ENCODE data around the gene PTGDS. TPM values are rescaled to one million over a fixed set of nuclear protein-coding genes. Genes with fewer than 3 reads are reported as not detected.

The PTGDS gene
- total and polyA plus RNA-seq, 9 of the 15 experiments (the other 6 are each of a cell fraction or from before 2014, with no cell fraction given), result 0.46 to 7.1 (median 2.0) TPM

DNA sequence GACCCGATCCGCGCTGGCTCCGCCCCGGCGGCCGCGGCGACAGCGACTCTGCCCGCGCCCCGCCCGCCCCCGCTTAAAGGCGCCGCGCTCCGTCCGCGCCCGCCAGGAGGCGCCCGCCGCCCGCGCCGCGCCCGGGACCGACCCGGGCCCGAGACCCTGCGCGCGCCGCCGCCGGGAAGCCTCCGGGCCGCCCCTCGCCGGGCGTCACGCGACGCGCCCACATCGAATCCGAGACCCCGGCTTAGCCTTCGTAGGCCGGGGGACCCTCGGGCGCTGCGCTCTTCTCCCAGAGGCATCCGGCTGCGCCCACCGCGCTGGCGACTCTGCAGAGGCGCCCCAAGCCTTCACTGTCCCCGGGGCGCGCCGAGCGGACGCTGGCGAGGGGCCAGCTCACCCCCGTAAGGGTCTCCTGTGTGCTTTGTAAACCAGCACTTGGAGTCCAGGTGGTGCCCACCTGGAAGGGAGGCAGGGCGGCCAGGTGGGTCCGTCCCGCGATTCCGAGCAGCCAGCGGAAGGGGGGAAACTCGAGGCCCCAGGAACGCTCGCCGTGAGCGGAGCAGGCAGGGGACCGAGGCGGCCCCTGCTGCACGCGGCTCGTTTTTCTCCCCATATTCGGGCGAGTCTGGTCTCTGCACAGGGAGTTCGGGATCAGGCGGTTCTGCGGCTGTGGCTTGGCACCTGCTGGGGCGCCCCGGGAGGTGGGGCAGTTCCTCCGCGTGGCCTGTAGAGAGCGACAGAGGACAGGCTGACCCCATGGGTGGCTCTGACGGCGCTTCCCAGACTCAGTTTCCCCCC, 51.2 kb downstream of the PTGDS start (continued):
- TF ChIP-seq GTF2F1 (IDR thresholded peaks at IDR 0.05; ENCODE audit: low read depth, low read length), result no peak
- TF ChIP-seq, protein P1, sequence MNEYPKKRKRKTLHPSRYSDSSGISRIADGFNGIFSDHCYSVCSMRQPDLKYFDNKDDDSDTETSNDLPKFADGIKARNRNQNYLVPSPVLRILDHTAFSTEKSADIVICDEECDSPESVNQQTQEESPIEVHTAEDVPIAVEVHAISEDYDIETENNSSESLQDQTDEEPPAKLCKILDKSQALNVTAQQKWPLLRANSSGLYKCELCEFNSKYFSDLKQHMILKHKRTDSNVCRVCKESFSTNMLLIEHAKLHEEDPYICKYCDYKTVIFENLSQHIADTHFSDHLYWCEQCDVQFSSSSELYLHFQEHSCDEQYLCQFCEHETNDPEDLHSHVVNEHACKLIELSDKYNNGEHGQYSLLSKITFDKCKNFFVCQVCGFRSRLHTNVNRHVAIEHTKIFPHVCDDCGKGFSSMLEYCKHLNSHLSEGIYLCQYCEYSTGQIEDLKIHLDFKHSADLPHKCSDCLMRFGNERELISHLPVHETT (CRISPR knock-in tag; conservative IDR thresholded peaks at IDR 0.05 in 1 of 2, IDR thresholded peaks at IDR 0.05 in 1 of 2), result peak; percentile 54 to 88; a peak in 2 of 4 replicates

DNA sequence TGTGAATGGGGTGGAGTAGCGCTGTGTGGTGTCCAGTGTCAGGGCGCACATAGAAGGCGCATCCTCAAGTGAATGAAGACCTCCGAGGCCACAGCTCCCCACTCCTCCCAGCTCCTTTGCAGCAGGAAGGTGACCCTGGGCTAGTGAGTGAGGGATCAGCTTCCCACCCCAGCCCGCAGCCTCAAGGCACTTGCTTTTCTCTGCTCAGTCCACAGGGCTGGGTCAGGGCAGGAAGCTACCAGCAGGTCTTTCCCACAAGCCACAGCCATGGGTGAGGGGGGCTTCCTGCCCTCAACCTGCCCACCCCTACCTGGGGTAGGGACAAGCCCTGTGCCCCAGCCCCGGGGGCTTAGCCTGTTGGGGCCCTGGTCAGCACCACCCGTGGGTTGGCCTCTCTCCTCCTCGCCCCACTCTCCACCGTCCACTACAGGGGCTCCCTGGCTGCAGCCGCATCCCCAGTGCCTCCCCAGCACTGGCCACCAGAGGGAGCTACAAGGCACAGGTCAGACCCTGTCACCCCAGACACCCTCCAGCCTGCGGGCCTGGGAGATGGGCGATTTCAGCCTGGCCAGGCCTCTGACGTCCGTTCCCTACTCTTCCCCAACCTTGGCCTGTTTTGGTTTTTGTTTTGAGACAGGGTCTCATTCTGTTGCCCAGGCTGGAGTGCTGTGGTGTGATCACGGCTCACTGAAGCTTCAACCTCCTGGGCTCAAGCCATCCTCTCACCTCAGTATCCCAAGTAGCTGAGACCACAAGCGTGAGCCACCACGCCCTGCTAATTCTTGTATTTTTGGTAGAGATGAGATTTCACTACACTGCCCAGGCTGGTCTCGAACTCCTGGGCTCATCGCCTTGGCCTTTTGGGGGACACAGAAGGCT, 52.0 kb downstream of the PTGDS start:
- H3K4me1 ChIP-seq (replicated peaks in 1 of 2; ENCODE audit: control insufficient read depth in 2 of 2, insufficient read depth in 2 of 2, low read length in 2 of 2), result peaks cover 9 to 84% of the 10 kb centered on the region in 2 experiments; a peak in 4 of 5 replicates
- no peaks in the 10 kb centered on the region for H3K36me3 ChIP-seq (ENCODE audit: control insufficient read depth, insufficient read depth, low read length)
- BruUV-seq (replicated peaks), result no TSS peak
- ChIA-PET CTCF (ENCODE audit: low intra/inter-chr PET ratio) (interaction anchor here (0.9 to 3.0 kb wide), 5 partner anchors 15 to 245 kb away, joined by 3 to 17 read pairs (median 4); partner anchors contain the start of gene TMEM141), POLR2A (interaction anchor here (0.6 to 1.0 kb wide), 5 partner anchors 8 to 611 kb away, joined by 3 to 4 read pairs (median 3); no protein-coding TSS in a partner anchor)
- H3K27ac ChIP-seq (ENCODE audit: extremely low read depth, low read depth, low read length), result no peak overlapping the region
- ATAC-seq, result peak; percentile 93
- no peaks in the 10 kb centered on the region for H3K9me1 ChIP-seq (ENCODE audit: control insufficient read depth, insufficient read depth, low read length)
- H3K4me2 ChIP-seq (ENCODE audit: insufficient read depth, low read length), result peak overlapping the region; percentile 86
- peak; percentile 78 to 89 (median 80) for DNase-seq (ENCODE audit: extremely low read depth in 1 of 4, low spot score in 3 of 4)
- 0 out of 2 replicates have a peak overlapping the region, but pooled peaks have one; percentile 93 for H2AFZ ChIP-seq (ENCODE audit: low read depth, low read length)
- no peaks in the 10 kb centered on the region for H4K20me1 ChIP-seq (replicated peaks; ENCODE audit: control insufficient read depth, insufficient read depth, low read length)
- H3K4me3 ChIP-seq, result peak overlapping the region; percentile 66
- intact Hi-C loops (cut with micrococcal nuclease) (loop anchor here (1.0 to 2.0 kb wide), 2 partner anchors 84 to 242 kb away; partner anchors contain the start of genes C8G and FBXW5), in situ Hi-C loops (cut with MboI) (no loop called here)
- FAIRE-seq, result peak; percentile 89
- H3K79me2 ChIP-seq (ENCODE audit: control insufficient read depth, insufficient read depth, low read length), result peaks cover 3% of the 10 kb centered on the region; the same call in 1 of the 3 replicates
- no peaks in the 10 kb centered on the region for H3K27me3 ChIP-seq (ENCODE audit: control insufficient read depth in 2 of 2, insufficient read depth in 2 of 2, low read length in 2 of 2)
- H3K9ac ChIP-seq (ENCODE audit: insufficient read depth in 1 of 2, low read depth in 2 of 2, low read length in 2 of 2), result peak overlapping the region in 1 of 2 experiments; percentile 92; a peak in 2 of 4 replicates
- H3K9me3 ChIP-seq (replicated peaks; ENCODE audit: control insufficient read depth, insufficient read depth, low read depth, low read length), result no peaks in the 10 kb centered on the region
- WGBS (ENCODE audit: insufficient coverage, low coverage, missing lambda C conversion rate), result 17% methylated on average over 19 of the region's 19 CpGs
- TF ChIP-seq IRF2 (CRISPR knock-in tag; IDR thresholded peaks at IDR 0.05), result no peak
- TF ChIP-seq ZBTB17 (CRISPR knock-in tag; IDR thresholded peaks at IDR 0.05), result 0 out of 2 replicates have a peak, but pooled peaks have one; percentile 21
- peak; percentile 51; the same call in 1 of the 2 replicates for TF ChIP-seq SMC3 (conservative IDR thresholded peaks at IDR 0.05; ENCODE audit: insufficient read depth, low read depth, low read length)
- no peak for TF ChIP-seq FOXJ2 (tag; IDR thresholded peaks at IDR 0.05)
- TF ChIP-seq RAD21 (CRISPR knock-in tag; conservative IDR thresholded peaks at IDR 0.05 in 1 of 2, IDR thresholded peaks at IDR 0.05 in 1 of 2), result peak; percentile 15 to 49; a peak in 3 of 4 replicates
- TF ChIP-seq ZNF143 (CRISPR knock-in tag; IDR thresholded peaks at IDR 0.05), result peak; percentile 54; the same call in 1 of the 2 replicates
- no peak for TF ChIP-seq NELFE (IDR thresholded peaks at IDR 0.05; ENCODE audit: insufficient read depth, insufficient read length)
- TF ChIP-seq TOE1 (IDR thresholded peaks at IDR 0.05; ENCODE audit: borderline replicate concordance), result 0 out of 2 replicates have a peak, but pooled peaks have one; percentile 12
- no peak for TF ChIP-seq TOE1 (CRISPR knock-in tag; IDR thresholded peaks at IDR 0.05; ENCODE audit: borderline replicate concordance, low read depth)
- no peak for TF ChIP-seq ZNF699 (CRISPR knock-in tag; IDR thresholded peaks at IDR 0.05; ENCODE audit: insufficient replicate concordance)
- peak in 1 of 2 experiments; percentile 75; a peak in 2 of 4 replicates for TF ChIP-seq RCOR1 (IDR thresholded peaks at IDR 0.05; ENCODE audit: borderline replicate concordance in 1 of 2, low read depth in 2 of 2, low read length in 2 of 2)
- peak; percentile 63; the same call in 1 of the 2 replicates for TF ChIP-seq RB1 (IDR thresholded peaks at IDR 0.05; ENCODE audit: low read depth)
- peak; percentile 51; the same call in 1 of the 2 replicates for TF ChIP-seq CTBP1 (IDR thresholded peaks at IDR 0.05; ENCODE audit: borderline replicate concordance)
